Natural killer cell treated with Interleukin-12 subunit alpha and Interleukin-12 subunit beta and Interleukin-15 and Interleukin-18, amount 100 ng/mL, for 72 hours (primary cell): ENCODE data around the gene RAVER1. TPM values are rescaled to one million over a fixed set of nuclear protein-coding genes. Genes with fewer than 3 reads are reported as not detected.
A peak's percentile ranks its signal among the peaks of the same experiment; 100 is the strongest.

Source experiments
- ATAC-seq, 2 donors: fragments of 150-1000 bp; cut with Tn5 transposase in 1 of 2; sonication (Bioruptor Pico), chemical (Tn5 transposase) in 1 of 2; 2 replicates each; pipeline ENCODE4 v1.10.0; 2021
- DNase-seq: peaks from one replicate; pipeline ENCODE4 v3.0.0; 2022; ENCODE audit warnings: low spot score
- H3K27ac Mint-ChIP-seq, 2 donors: 1 replicate in 1 of 2; 2 replicates in 1 of 2; pipeline ENCODE4 v1.8.0; 2022; ENCODE audit warnings: mixed read lengths in 2 of 2, mild to moderate bottlenecking in 1 of 2, moderate library complexity in 1 of 2
- H3K27me3 Mint-ChIP-seq, 2 donors: 1 replicate in 1 of 2; 2 replicates in 1 of 2; pipeline ENCODE4 v1.8.0; 2022; ENCODE audit warnings: mixed read lengths in 2 of 2
- H3K36me3 Mint-ChIP-seq: one replicate; pipeline ENCODE4 v1.8.0; 2022; ENCODE audit warnings: mixed read lengths
- H3K4me1 Mint-ChIP-seq, 2 donors: 1 replicate in 1 of 2; 2 replicates in 1 of 2; pipeline ENCODE4 v1.8.0; 2022; ENCODE audit warnings: low read depth in 2 of 2, mixed read lengths in 2 of 2, mild to moderate bottlenecking in 1 of 2
- H3K4me3 Mint-ChIP-seq: one replicate; pipeline ENCODE4 v1.8.0; 2022; ENCODE audit warnings: mixed read lengths
- H3K9me3 Mint-ChIP-seq: 2 replicates; pipeline ENCODE4 v1.8.0; 2022; ENCODE audit warnings: mixed read lengths
- total RNA-seq, 2 donors: library from RNA; stranded (reverse); gene quantifications; one replicate each; pipeline ENCODE4 v1.2.3, GENCODE V29; 2022

The RAVER1 gene
- total RNA-seq, 2 donors from 2014 or later = 81.1 to 131 TPM

DNA sequence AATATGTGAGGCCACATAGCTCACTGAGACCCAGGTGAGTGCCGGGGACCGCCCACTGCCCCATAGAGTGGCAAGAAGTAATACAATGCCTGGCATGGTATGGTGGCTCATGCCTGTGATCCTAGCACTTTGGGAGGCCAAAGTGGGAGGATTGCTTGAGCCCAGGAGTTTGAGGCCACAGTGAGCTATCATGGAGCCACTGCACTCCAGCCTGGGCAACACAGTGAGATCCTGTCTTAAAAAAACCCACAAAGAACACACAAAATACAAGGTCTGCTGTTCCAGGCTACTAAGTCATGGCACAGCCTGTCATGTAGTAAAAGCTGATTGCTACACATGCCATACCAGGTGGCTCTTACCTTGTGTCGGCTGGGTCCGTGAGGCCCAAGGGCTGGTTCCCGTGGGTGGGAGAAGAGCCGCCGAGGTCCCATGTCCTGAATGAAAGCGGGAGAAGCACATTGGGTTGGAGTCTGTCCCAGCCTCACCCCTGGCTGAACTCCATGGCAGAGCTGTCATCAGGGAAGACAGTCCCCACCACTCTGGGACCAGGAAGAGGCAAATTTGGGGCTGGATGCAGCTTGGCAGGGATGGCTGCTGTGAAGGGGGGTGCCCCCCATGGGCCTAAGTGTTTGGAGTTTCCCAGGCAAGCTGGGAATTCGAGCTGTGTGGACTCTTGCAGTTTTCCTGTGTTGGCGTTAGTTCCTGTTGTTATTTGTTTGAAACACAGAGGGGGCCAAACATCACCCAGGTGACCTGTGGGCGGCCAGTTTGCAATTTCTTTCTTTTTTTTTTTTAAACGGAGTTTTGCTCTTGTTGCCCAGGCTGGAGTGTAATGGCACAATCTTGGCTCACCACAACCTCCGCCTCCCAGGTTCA, 14.3 kb downstream of the RAVER1 start:
- no peak overlapping the region for H3K27ac Mint-ChIP-seq
- H3K4me3 Mint-ChIP-seq = no peak overlapping the region
- H3K27me3 Mint-ChIP-seq = no peaks in the 10 kb centered on the region
- DNase-seq (no peak), ATAC-seq (no peak)
- H3K36me3 Mint-ChIP-seq = peaks cover 23% of the 10 kb centered on the region
- peaks cover 15 to 20% of the 10 kb centered on the region in 2 donors for H3K4me1 Mint-ChIP-seq
- no peaks in the 10 kb centered on the region for H3K9me3 Mint-ChIP-seq

DNA sequence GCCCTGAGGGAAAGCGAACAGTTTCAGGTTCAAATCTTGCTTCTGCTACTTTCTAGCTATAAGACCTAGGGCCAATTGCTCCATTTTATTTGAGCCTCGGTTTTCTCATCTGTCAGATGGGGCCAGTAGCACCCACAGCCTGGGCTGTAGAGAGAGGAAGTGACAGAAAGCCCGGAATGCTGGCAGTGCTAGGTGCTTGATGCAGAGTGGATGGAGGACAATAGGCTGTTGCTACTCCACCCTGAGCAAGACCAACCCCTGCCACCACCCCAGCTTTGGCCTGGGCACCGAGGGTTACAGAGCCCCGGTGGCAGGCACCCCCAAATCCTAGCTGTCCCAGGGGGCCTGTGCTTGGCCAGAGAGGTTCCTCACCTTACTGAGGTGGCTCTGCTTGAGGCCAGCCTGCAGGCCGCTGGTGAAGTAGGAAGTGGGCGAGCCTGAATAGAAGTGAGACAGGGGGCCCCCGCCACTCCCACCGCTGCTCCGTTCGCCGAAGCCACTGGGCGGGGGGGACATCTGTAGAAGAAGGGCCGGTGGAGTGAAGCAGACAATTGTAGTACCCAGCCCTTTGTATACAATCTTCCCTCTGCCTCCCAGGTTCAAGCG, 15.4 kb downstream of the RAVER1 start:
- H3K9me3 Mint-ChIP-seq = no peaks in the 10 kb centered on the region
- ATAC-seq = no peak
- DNase-seq = no peak
- no peak overlapping the region for H3K4me3 Mint-ChIP-seq
- no peak overlapping the region for H3K27ac Mint-ChIP-seq
- no peaks in the 10 kb centered on the region for H3K27me3 Mint-ChIP-seq
- H3K36me3 Mint-ChIP-seq = peaks cover 23% of the 10 kb centered on the region
- peaks cover 15 to 20% of the 10 kb centered on the region in 2 donors for H3K4me1 Mint-ChIP-seq

DNA sequence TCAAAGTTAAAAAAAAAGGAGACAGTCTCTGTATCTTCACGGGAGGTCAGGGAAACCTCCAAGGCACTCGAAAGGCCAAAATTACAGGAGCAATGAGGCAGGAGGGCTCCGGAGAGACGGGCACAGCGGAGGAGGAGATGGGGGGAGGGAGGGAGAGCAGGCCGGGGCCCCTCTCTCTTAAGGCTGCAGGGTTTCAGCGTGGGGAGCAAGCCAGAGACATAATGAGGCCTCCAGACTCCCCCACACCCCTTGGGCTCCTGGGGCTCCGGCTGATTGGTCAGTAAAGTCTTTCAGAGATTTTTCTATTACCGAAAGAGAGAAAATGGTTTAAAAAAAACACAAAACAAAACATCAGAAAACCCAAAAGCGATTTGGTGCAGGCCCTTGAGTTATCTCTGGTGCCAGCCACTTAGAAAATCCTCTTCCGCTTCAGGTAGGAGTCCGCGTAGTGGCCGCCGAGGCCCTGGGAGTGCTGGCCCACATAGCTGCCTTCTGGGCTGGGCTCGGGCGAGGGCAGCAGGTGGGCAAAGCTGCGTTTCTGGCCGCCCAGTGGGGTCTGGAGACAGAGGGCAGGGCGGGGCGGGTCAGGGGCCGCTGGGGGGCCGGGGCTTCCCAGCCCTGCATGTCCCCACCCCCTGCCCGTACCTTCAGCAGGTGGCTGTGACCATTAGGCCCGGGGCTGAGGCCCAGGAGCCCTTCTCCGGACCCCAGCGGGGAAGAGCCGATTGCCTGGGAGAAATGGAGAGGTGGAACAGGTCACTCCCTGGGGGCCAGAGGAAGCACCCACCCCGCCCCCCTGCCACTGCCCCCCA, 16.1 kb downstream of the RAVER1 start:
- no peak overlapping the region for H3K27ac Mint-ChIP-seq
- peaks cover 15 to 20% of the 10 kb centered on the region in 2 donors for H3K4me1 Mint-ChIP-seq
- H3K36me3 Mint-ChIP-seq = peaks cover 23% of the 10 kb centered on the region
- no peak for ATAC-seq
- no peak for DNase-seq
- H3K9me3 Mint-ChIP-seq = no peaks in the 10 kb centered on the region
- no peak overlapping the region for H3K4me3 Mint-ChIP-seq
- H3K27me3 Mint-ChIP-seq = no peaks in the 10 kb centered on the region

DNA sequence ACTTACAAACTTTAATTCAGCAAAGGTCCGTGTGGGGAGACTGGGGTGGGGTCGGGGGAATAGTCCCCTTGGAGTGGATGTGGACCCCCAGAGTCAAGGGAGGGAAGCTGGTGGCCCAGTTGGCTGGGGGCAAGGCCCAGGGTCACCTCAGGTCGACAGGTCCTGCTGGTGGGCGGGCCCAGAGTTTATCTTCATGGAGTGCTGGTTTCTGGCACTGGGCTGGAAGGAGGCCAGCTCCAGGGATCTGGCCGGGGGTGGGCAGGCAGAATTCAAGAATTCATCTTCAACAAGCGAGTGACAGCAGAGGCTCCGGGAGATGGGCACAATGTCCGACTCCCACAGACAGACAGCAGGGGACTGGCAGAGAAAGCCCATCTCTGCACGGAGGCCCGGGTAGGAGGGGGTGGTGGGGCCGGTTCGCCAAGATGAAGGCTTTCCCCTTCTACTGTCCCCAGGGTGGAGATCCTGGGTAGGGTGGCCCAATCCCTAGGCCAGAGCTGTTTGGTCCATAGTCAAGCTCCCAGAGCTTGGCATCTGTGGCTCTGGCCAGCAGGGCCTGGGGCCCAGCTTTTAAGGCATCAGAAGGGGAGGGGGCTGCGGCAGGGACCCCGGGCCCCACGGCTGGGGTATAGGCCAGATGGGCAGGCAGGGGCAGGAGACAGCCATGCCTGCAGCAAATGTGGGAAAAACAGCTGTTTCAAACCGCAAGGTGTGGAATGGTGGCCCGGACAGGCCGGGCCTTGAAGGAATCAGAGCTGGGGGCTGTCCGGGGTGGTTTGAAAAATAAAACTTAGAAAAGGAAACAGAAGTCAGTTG, 16.9 kb downstream of the RAVER1 start:
- ATAC-seq (peak in 1 of 2 donors; percentile 12), DNase-seq (no peak)
- no peaks in the 10 kb centered on the region for H3K27me3 Mint-ChIP-seq
- H3K4me3 Mint-ChIP-seq = peak overlapping the region; percentile 95
- H3K36me3 Mint-ChIP-seq = peaks cover 17% of the 10 kb centered on the region
- peak overlapping the region; percentile 46 to 76 for H3K27ac Mint-ChIP-seq
- peaks cover 13 to 20% of the 10 kb centered on the region in 2 donors for H3K4me1 Mint-ChIP-seq
- H3K9me3 Mint-ChIP-seq = no peaks in the 10 kb centered on the region

DNA sequence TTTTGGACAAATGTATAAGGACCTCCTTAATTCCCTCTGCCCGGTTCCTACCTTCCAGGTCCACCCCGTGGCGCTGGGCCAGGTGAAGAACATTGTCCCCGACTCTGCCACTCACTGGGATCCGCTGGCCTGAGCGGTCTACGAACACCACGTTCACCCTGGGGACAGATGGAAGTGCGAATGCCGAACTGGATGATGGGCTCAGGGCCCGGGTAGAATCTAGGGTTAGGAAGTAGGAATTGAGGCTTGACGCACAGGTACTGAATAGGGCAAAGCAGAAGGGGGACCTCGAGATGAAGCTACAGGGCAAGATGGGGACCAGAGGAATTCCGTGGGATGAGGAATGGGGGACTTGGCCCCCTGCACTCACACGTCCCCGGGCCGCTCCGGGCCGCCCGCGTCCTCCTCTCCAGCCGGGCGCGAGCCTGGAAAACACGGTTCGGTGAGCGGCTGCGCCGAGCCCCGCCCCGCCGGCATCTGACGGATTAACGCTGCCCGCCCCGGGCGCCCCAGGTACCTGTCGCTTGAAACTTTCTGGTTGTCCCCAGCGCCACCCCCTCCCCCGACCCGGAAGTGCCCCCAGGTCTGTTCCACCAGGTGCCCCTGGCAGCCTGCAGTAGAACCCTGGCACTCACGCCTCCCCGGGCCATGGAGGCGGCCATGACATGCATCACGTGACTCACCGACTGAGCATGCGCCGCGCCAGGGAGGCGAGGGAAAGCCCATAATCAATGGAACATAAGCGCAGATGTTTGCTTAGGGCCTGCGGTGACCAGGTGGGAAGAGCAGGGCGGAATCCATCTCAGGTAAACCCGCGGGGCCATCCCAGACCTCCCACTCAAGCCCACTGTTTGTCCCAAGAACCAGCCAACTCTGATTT, 17.8 kb downstream of the RAVER1 start, which contains the start of gene FDX2:
TSS of gene FDX2 (minus strand) at position 681 of the 880 bp plus-strand sequence. CDS start at position 662, 19 bp downstream.
- DNase-seq (peak; percentile 84), ATAC-seq (peak; percentile 88 to 90)
- H3K27me3 Mint-ChIP-seq = no peaks in the 10 kb centered on the region
- peak within 1 kb of the TSS; percentile 95 for H3K4me3 Mint-ChIP-seq
- H3K36me3 Mint-ChIP-seq = peaks cover 17% of the 10 kb centered on the region
- no peaks in the 10 kb centered on the region for H3K9me3 Mint-ChIP-seq
- peaks cover 13 to 20% of the 10 kb centered on the region in 2 donors for H3K4me1 Mint-ChIP-seq
- peak within 1 kb of the TSS; percentile 46 to 76 for H3K27ac Mint-ChIP-seq

DNA sequence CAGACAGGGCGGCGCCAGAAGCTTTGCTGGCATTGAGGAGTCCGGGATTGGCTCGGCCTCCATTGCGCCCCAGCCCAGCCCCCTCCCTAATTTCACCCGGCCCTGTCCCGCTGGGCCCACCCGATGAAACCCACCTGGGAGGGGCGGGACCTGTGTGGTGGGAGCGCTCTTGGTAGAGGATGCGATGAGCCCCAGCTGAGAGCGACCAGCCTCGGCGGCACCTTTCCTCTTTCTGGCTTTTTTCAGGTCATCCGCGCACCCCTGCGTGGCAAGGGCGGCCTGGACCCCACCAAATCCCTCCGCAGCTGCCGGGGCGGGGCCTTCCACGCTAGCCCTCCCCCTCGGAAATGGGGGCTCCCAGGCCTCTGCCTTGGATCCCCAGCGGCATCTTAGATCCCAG, 23.9 kb downstream of the RAVER1 start, which contains the start of gene ZGLP1:
TSS of gene ZGLP1 (minus strand) at position 393 of the 400 bp plus-strand sequence.
- ATAC-seq (no peak), DNase-seq (no peak)
- H3K4me3 Mint-ChIP-seq = no peak within 1 kb of the TSS
- H3K9me3 Mint-ChIP-seq = no peaks in the 10 kb centered on the region
- H3K4me1 Mint-ChIP-seq = peaks cover under 1 to 2% of the 10 kb centered on the region in 2 donors
- H3K27ac Mint-ChIP-seq = no peak within 1 kb of the TSS
- no peaks in the 10 kb centered on the region for H3K36me3 Mint-ChIP-seq
- H3K27me3 Mint-ChIP-seq = no peaks in the 10 kb centered on the region

DNA sequence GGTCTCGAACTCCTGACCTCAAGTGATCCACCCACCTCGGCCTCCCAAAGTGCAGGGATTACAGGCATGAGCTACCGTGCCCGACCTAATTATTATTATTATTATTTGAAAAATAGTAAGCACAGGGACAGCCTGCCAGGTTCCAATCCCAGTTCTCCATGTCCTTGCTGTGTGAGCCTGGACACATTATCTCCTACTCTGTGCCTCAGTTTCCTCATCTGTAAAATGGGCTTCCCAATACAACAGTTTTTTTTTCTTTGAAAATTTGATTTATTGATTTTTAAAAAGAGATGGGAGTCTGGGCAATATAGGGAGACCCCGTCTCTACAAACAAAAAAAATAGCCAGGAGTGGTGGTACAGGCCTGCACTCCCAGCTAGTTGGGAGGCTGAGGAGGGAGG, 27.0 kb downstream of the RAVER1 start:
- DNase-seq = no peak
- H3K27ac Mint-ChIP-seq = no peak overlapping the region
- no peak overlapping the region for H3K4me3 Mint-ChIP-seq
- H3K4me1 Mint-ChIP-seq = no peaks in the 10 kb centered on the region
- no peaks in the 10 kb centered on the region for H3K27me3 Mint-ChIP-seq
- no peak for ATAC-seq
- no peaks in the 10 kb centered on the region for H3K36me3 Mint-ChIP-seq
- H3K9me3 Mint-ChIP-seq = no peaks in the 10 kb centered on the region

DNA sequence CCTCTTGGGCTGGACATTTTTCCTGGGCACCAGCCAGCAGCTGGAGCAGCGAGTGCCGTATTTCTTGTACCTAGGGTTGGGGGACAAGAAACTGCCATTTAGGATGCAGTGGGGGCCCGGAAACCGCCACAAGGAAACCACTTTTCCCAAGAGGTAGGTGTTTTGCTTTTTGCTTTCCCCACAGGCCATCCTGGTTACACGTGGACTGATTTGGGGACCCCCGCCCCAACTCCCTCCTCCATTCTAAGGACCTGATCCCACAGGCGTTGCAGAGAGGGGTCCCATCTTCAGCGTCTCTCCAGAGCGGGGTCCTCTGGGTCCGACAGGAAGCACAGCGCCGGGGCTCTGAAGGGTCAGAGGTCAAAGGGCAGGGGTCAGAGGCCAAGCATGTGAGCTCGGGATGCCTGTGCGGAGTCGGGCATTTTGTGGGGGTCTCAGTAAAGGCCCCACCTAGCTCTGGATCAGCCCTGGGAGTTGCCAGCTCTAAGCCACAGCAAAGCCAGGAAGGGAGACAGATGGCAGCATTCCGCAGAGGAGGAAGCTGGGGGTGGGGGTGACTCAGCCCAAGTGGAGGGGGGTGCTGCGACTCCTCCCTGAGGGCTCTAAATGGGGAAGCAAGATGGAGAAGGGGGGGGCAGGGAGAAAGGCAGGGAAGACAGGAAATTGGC, 28.1 kb downstream of the RAVER1 start:
- no peaks in the 10 kb centered on the region for H3K9me3 Mint-ChIP-seq
- DNase-seq (no peak), ATAC-seq (no peak)
- H3K4me3 Mint-ChIP-seq = no peak overlapping the region
- H3K27me3 Mint-ChIP-seq = no peaks in the 10 kb centered on the region
- no peaks in the 10 kb centered on the region for H3K4me1 Mint-ChIP-seq
- no peaks in the 10 kb centered on the region for H3K36me3 Mint-ChIP-seq
- H3K27ac Mint-ChIP-seq = no peak overlapping the region

DNA sequence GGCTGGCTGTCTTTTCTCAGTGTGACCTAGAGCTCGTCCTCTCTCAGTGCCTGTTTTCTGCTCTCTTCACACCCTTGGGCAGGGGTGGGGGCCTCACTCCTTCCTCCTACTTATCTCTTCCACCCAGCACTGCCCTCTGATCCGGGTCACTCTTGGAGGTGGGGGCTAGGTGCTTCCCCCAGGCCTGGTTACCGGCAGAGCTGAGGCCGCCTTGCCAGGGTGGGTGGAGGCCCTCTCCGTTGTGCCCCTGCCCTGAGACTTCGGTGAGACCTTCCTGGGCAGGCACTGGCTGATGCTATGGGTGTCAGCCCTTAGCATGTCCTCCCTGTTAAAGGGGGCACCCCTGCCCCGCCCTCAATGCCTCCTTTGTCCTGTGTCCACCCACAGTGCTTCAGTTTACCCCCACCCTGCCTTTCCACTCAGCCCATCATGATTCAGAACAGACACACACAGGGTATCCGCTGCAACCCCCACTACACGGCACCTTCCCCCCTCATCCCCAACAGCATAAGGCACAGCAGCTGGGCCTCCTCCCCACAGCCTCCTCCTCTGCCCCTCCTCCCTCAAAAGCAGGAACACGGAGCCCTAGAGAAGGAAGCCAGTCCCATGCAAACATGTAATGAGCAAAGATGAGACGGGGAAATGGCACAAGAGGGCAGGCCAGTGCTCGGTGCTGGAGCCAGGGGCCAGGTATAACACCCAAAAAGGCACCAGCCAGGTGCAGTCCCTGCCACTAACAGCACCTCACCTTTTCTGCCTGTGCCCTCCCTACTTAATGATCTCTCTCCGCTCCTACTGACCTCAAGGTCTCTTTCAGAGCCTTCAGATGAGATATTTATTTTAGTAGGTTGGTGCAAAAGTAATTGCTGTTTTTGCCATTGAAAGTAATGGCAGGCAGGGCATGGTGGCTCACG, 33.5 kb downstream of the RAVER1 start:
- Mint-ChIP-seq H3K4me3 (no peak overlapping the region), H3K36me3 (no peaks in the 10 kb centered on the region), H3K9me3 (no peaks in the 10 kb centered on the region), H3K27ac (no peak overlapping the region), H3K27me3 (no peaks in the 10 kb centered on the region), H3K4me1 (peaks cover 6 to 11% of the 10 kb centered on the region in 2 donors)
- no peak for ATAC-seq
- no peak for DNase-seq

DNA sequence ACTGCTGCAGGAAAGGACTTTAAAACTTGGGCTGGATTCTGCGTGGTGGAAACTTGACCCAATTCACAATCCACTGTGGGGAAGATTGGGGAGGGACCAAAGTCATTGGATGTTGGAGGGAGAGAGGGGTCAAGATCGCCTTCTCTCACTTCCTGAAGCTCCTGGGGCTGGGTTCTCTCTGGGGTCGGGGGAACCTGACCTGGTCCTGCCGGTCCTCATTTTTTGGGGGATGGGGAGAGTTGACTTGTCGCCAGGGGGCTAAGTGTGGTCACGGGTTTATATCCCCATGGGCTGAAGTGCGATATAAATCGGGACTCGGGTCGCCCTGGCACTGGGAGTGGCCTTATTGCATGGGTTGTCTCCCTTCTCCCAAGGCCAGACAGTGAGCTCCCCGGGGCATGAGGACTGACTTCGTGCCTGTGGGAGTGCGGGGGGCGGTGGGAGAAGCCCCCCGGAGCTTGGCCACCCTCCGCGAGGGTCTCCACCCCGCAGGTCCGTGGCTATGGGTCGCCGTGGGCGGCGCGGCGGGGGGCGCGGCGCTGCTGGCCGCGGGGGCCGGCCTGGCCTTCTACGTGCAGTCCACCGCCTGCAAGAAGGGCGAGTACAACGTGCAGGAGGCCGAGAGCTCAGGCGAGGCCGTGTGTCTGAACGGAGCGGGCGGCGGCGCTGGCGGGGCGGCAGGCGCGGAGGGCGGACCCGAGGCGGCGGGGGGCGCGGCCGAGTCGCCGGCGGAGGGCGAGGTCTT, 37.3 kb downstream of the RAVER1 start:
- no peak for DNase-seq
- Mint-ChIP-seq H3K4me3 (peak overlapping the region; percentile 80), H3K27me3 (peaks cover 8% of the 10 kb centered on the region in 2 donors), H3K36me3 (no peaks in the 10 kb centered on the region), H3K27ac (peak overlapping the region in 1 of 2 donors; percentile 82), H3K4me1 (peaks cover 29 to 31% of the 10 kb centered on the region in 2 donors), H3K9me3 (no peaks in the 10 kb centered on the region)
- ATAC-seq = no peak
